Measurements from ENCODE around the gene SLX4.

The SLX4 gene

DNA sequence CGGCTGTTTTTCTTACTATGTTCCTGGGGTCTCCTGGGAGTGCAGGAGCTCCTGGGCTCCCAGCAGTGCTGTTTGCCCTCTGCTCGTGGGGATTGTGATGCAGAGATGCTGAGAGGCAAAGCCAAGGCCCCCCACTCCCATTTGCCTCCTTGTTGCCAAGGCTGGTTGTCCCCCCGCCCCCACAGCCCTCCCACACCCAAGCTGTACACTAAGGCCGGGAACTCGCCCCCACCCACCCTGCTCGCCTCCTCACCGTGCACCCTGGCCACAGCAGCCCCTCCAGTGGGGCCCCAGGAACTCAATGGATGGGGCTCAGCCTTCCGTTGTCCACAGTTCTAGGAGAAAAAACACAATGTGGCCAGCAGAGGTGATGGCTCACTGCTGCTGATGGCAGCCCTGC, 44.4 kb downstream of the SLX4 start:
- Histone ChIP-seq H3K27ac (ENCODE audit: low read depth, low read length) (no peak overlapping the region), H2AFZ (ENCODE audit: low read length, unreplicated experiment) (no peak overlapping the region), H3K79me2 (ENCODE audit: control insufficient read depth, insufficient read depth, low read length, unreplicated experiment) (no peaks in the 10 kb centered on the region), H3K27me3 (ENCODE audit: insufficient read depth, low read length) (no peaks in the 10 kb centered on the region), H3K4me3 (ENCODE audit: low read depth, low read length) (no peak overlapping the region), H3K36me3 (ENCODE audit: insufficient read depth, low read length) (no peaks in the 10 kb centered on the region), H3K4me1 (ENCODE audit: control insufficient read depth, insufficient read depth, low read length, unreplicated experiment) (no peaks in the 10 kb centered on the region)

DNA sequence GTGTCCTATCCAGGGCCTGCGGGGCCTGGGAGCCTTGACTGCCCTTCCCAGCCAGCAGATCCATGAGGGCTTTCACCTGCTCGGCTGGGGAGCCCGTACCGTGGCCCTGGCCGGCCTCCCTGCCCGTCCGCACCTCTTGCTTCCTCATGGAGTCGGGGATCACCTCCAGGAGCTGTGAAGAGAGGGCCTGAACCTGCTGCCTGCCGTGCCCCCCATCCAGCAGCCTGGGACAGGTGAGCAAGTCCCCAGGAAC, 46.6 kb downstream of the SLX4 start:
- Histone ChIP-seq H2AFZ (ENCODE audit: low read length, unreplicated experiment) (no peak overlapping the region), H3K4me1 (ENCODE audit: control insufficient read depth, insufficient read depth, low read length, unreplicated experiment) (no peaks in the 10 kb centered on the region), H3K79me2 (ENCODE audit: control insufficient read depth, insufficient read depth, low read length, unreplicated experiment) (no peaks in the 10 kb centered on the region), H3K36me3 (ENCODE audit: insufficient read depth, low read length) (no peaks in the 10 kb centered on the region), H3K27ac (ENCODE audit: low read depth, low read length) (no peak overlapping the region), H3K27me3 (ENCODE audit: insufficient read depth, low read length) (no peaks in the 10 kb centered on the region), H3K4me3 (ENCODE audit: low read depth, low read length) (no peak overlapping the region)

DNA sequence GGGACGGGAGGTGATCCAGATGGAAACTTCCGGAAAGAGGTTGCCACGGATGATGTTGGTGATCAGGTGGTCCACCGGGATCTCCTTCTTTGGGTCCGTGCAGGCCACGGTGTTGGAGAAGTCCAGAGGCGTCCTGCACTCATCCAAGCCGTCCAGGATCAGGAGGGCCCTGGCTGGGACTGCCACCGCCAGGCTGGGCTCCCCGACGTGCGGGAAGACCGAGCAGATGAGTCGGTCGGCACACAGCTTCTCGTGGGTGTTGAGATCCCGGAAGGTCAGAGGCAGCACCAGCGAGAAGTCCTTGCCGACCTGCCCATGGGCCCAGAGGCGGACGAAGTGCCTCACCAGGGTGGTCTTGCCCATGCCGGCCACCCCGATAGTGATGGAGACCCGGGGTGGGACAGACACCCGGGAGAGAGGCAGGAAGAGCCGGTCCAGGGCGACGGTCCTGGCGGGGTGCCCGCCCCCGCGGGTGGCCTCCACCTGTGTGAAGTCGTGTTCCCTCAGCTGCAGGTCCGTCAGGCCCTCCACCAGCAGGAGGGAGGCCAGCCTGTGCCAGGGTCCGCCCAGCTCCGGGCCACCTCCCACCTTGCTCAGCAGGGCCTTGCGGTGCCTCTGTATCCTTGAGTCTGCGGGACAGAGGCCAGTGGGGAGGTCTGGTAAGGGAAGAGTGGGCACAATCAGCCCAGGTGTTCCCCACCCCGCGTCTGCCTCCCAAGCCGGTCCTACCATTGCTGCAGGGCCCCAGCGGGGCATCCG, 47.1 kb downstream of the SLX4 start:
- Histone ChIP-seq H2AFZ (ENCODE audit: low read length, unreplicated experiment) (no peak overlapping the region), H3K36me3 (ENCODE audit: insufficient read depth, low read length) (no peaks in the 10 kb centered on the region), H3K27ac (ENCODE audit: low read depth, low read length) (no peak overlapping the region), H3K4me1 (ENCODE audit: control insufficient read depth, insufficient read depth, low read length, unreplicated experiment) (no peaks in the 10 kb centered on the region), H3K27me3 (ENCODE audit: insufficient read depth, low read length) (no peaks in the 10 kb centered on the region), H3K4me3 (ENCODE audit: low read depth, low read length) (no peak overlapping the region), H3K79me2 (ENCODE audit: control insufficient read depth, insufficient read depth, low read length, unreplicated experiment) (no peaks in the 10 kb centered on the region)

DNA sequence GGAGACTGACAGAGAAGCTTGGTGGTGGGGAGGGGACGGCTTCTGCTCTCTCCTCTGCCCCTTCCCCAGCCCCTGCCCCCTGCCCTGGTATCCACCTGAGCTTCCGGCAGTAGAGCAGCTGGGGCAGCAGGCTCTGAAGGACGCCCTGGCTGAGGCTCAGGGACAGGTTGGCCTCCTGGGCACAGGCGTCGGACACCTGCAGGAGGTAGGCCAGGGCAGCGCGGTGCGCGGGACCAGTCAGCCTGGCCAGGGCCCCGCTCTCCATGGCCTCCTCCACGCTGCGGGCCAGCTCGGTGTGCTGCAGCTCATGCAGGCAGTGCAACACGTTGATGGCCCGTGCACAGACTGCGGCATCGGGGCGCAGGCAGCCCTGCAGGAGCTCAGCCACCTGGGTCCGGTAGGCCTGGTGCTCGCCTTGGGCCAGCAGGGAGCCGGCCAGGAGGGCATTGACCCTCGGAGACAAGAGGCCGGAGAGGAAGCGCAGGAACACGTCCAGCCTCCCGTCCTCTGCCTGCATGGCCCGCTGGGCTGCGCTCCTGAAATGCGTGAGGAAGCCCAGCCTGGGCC, 48.4 kb downstream of the SLX4 start:
- Histone ChIP-seq H3K27ac (ENCODE audit: low read depth, low read length) (no peak overlapping the region), H3K79me2 (ENCODE audit: control insufficient read depth, insufficient read depth, low read length, unreplicated experiment) (no peaks in the 10 kb centered on the region), H3K36me3 (ENCODE audit: insufficient read depth, low read length) (no peaks in the 10 kb centered on the region), H2AFZ (ENCODE audit: low read length, unreplicated experiment) (no peak overlapping the region), H3K27me3 (ENCODE audit: insufficient read depth, low read length) (no peaks in the 10 kb centered on the region), H3K4me3 (ENCODE audit: low read depth, low read length) (no peak overlapping the region), H3K4me1 (ENCODE audit: control insufficient read depth, insufficient read depth, low read length, unreplicated experiment) (no peaks in the 10 kb centered on the region)

DNA sequence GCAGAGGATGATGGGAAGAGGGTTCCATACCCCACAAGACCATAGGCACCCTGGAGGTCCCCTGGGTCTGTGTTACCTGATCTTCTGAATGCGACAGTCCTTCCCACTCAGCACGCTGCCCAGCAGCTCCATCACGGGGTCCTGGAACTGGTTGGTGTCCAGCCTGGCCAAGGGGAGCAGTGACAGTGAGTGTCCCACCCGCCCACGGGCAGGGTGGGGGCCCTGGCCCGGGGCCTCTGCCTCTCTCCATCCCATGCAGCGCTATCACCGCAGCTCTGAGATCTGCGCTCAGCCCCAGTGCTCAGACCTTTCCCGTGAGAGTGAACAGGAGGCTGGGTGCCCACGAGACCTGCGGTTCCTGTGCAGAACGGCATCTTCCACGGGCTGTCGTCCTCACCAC, 49.8 kb downstream of the SLX4 start:
- no peaks in the 10 kb centered on the region; the same call in 1 of the 2 replicates for H3K27me3 ChIP-seq (ENCODE audit: insufficient read depth, low read length)
- no peaks in the 10 kb centered on the region for H3K79me2 ChIP-seq (ENCODE audit: control insufficient read depth, insufficient read depth, low read length, unreplicated experiment)
- H3K36me3 ChIP-seq (ENCODE audit: insufficient read depth, low read length) = no peaks in the 10 kb centered on the region
- no peak overlapping the region for H2AFZ ChIP-seq (ENCODE audit: low read length, unreplicated experiment)
- H3K4me3 ChIP-seq (ENCODE audit: low read depth, low read length) = no peak overlapping the region
- H3K27ac ChIP-seq (ENCODE audit: low read depth, low read length) = no peak overlapping the region
- H3K4me1 ChIP-seq (ENCODE audit: control insufficient read depth, insufficient read depth, low read length, unreplicated experiment) = no peaks in the 10 kb centered on the region

DNA sequence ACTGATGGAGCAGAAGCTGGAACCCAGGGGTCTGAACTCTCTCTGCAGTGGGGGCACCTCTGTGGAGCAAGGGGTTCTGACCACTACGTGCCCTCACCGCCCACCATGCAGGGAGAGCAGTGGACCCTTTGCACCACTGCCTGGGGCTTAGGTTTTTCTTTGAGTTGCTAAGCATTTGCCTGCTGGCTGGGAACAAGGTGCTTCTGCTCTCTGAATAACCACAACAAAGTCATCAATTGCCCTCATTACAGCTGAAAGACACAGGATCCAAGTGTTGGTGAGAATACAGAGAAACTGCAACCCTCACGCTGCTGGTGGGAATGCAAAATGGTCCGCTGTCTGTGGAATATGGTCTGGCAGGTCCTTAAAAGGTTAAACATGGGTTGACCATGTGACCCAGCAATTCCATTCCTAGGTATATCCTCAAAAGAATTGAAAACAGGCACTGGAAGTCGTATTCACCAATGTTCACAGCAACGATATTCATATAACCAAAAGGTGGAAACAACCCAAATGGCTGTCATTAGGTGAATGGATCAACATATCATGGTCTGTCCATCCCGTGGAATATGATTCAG, 57.0 kb downstream of the SLX4 start:
- Histone ChIP-seq H3K4me1 (ENCODE audit: control insufficient read depth, insufficient read depth, low read length, unreplicated experiment) (no peaks in the 10 kb centered on the region), H3K36me3 (ENCODE audit: insufficient read depth, low read length) (no peaks in the 10 kb centered on the region), H3K79me2 (ENCODE audit: control insufficient read depth, insufficient read depth, low read length, unreplicated experiment) (no peaks in the 10 kb centered on the region), H2AFZ (ENCODE audit: low read length, unreplicated experiment) (no peak overlapping the region), H3K4me3 (ENCODE audit: low read depth, low read length) (no peak overlapping the region), H3K27me3 (ENCODE audit: insufficient read depth, low read length) (peaks cover 13% of the 10 kb centered on the region; the same call in 1 of the 2 replicates), H3K27ac (ENCODE audit: low read depth, low read length) (no peak overlapping the region)

DNA sequence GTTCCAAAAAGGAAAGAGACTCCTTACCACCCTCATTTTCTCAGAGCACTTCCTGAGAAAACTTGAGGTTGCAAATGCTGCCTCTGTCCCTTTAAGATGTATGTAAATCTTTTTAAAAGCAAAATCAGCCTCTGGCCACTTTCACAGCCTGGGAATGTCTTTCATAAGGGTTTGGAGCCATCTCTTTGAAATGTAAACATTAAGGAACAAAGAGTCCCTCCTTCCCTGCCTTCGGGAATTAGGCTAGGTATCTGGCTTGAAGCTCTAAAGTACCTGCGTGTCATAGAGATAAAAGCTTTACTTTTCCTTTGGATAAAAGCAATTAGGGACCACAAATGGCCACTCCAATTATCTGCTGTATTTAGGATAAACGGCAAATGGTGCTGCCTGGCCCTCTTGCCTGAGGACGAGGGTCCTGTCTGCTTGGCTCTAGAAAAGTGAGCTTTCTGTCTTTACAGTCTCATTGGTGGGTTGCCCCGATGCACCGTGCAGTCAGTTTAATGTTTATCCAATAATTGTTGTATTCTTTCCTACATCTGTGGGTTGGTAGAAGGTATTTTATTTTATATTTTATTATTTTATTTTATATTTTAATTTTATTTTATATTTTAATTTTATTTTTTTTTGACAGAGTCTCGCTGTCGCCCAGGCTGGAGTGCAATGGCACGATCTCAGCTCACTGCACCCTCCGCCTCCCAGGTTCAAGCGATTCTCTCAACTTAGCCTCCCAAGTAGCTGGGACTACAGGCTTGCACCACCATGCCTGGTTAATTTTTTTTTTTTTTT, 58.1 kb downstream of the SLX4 start:
- Histone ChIP-seq H3K27ac (ENCODE audit: low read depth, low read length) (no peak overlapping the region), H3K4me1 (ENCODE audit: control insufficient read depth, insufficient read depth, low read length, unreplicated experiment) (no peaks in the 10 kb centered on the region), H3K36me3 (ENCODE audit: insufficient read depth, low read length) (no peaks in the 10 kb centered on the region), H2AFZ (ENCODE audit: low read length, unreplicated experiment) (no peak overlapping the region), H3K27me3 (ENCODE audit: insufficient read depth, low read length) (peaks cover 17% of the 10 kb centered on the region; the same call in 1 of the 2 replicates), H3K79me2 (ENCODE audit: control insufficient read depth, insufficient read depth, low read length, unreplicated experiment) (no peaks in the 10 kb centered on the region), H3K4me3 (ENCODE audit: low read depth, low read length) (no peak overlapping the region)

DNA sequence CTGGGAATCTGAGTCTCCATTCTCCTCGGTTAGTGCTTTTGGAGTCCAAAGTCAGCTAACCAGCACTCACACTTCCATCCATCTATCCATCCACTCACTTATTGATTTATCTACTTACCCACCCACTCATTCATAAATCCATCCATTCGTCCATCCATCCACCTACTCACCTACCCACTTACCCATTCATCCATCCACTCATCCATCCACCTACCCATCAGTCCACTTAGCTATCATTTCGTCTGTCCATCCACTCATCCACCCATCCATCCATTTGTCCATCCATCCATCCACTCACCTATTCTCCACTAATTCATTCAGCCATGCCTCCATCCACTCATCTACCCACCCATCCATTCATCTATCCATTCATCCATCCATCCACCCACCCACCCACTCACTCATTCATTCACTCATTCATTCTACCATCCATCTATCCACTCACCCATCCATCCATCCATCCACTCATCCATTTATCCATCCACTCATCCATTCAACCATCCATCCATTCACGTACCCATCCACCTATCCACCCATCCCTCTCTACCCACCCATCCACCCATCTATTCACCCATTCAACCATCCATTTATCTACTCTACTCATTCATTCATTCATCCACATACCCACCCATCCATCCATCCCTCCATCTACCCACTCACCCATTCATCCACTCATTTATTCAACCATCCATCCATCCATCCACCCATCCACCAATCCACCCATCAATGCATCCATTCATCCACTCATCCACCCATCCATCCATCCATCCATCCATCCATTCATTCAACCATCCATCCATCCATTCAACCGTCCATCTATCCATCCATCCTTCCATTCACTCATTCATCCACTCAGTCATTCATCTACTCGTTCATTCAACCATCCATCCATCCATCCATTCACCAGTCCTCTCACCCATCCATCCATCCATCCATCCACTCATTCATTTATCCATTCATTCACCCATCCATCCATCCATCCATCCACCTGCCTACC, 60.3 kb downstream of the SLX4 start:
- H3K4me3 ChIP-seq (ENCODE audit: low read depth, low read length) = no peak overlapping the region
- no peaks in the 10 kb centered on the region for H3K4me1 ChIP-seq (ENCODE audit: control insufficient read depth, insufficient read depth, low read length, unreplicated experiment)
- no peaks in the 10 kb centered on the region for H3K36me3 ChIP-seq (ENCODE audit: insufficient read depth, low read length)
- no peak overlapping the region for H3K27ac ChIP-seq (ENCODE audit: low read depth, low read length)
- peaks cover 17% of the 10 kb centered on the region; the same call in 1 of the 2 replicates for H3K27me3 ChIP-seq (ENCODE audit: insufficient read depth, low read length)
- no peak overlapping the region for H2AFZ ChIP-seq (ENCODE audit: low read length, unreplicated experiment)
- H3K79me2 ChIP-seq (ENCODE audit: control insufficient read depth, insufficient read depth, low read length, unreplicated experiment) = no peaks in the 10 kb centered on the region

DNA sequence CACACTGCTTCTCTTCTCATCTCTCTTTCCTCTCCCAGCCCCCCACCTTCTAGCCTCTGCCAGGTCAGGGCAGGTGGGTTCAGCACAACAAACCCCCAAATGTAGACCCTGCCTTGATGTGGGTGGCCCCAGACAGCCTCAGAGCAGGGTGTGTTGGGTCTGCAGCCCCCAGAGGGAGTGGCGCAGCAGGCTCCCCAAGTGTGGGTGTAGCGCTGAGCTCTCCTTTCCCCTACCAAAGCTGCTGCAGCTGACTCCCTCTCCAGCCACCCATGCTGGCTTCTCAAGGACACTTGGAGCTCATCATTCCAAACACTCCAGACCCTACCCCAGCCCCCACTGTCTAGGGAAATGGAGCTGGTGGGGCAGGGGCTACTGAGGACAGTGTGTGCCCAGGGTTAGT, 61.5 kb downstream of the SLX4 start:
- Histone ChIP-seq H3K79me2 (ENCODE audit: control insufficient read depth, insufficient read depth, low read length, unreplicated experiment) (no peaks in the 10 kb centered on the region), H3K27me3 (ENCODE audit: insufficient read depth, low read length) (peaks cover 17% of the 10 kb centered on the region; the same call in 1 of the 2 replicates), H3K4me3 (ENCODE audit: low read depth, low read length) (no peak overlapping the region), H3K27ac (ENCODE audit: low read depth, low read length) (no peak overlapping the region), H3K36me3 (ENCODE audit: insufficient read depth, low read length) (no peaks in the 10 kb centered on the region), H2AFZ (ENCODE audit: low read length, unreplicated experiment) (no peak overlapping the region), H3K4me1 (ENCODE audit: control insufficient read depth, insufficient read depth, low read length, unreplicated experiment) (no peaks in the 10 kb centered on the region)

DNA sequence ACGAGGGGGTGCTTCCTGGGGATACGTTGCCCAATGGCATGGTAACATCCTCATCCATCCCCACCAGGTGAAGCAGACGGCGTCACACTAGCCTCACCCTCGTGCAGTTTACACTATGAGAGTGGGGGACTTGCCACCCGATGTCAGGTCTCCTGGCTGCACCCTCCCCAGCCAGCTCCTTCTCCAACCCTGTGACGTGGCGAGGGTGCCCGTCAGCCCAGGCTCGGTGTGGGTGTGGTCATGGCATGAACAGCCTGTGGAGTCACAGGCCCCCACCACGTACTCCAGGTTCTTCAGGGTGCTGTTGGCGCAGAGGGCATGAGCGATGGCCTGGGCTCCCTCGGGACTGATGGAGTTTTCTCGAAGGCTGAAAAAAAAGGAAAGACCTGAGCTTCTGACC, 62.5 kb downstream of the SLX4 start:
- no peaks in the 10 kb centered on the region for H3K79me2 ChIP-seq (ENCODE audit: control insufficient read depth, insufficient read depth, low read length, unreplicated experiment)
- H3K4me1 ChIP-seq (ENCODE audit: control insufficient read depth, insufficient read depth, low read length, unreplicated experiment) = no peaks in the 10 kb centered on the region
- H3K4me3 ChIP-seq (ENCODE audit: low read depth, low read length) = no peak overlapping the region
- H3K27me3 ChIP-seq (ENCODE audit: insufficient read depth, low read length) = peaks cover 17% of the 10 kb centered on the region; the same call in 1 of the 2 replicates
- no peak overlapping the region for H3K27ac ChIP-seq (ENCODE audit: low read depth, low read length)
- H3K36me3 ChIP-seq (ENCODE audit: insufficient read depth, low read length) = no peaks in the 10 kb centered on the region
- no peak overlapping the region for H2AFZ ChIP-seq (ENCODE audit: low read length, unreplicated experiment)
